HepG2 (cell line): ENCODE measurements around the gene ZNF786. TPM values are rescaled to one million over a fixed set of nuclear protein-coding genes. Genes with fewer than 3 reads are reported as not detected.

Experiments used
- ATF7-NPFF ChIP-seq: sonication (generic); formaldehyde crosslinking; IDR thresholded peaks from 2 replicates; pipeline ENCODE4 v1.8.1; 2023; ENCODE audit warnings: mild to moderate bottlenecking, low read depth, missing genetic modification reagents, moderate library complexity
- NRL ChIP-seq: sonication (generic); formaldehyde crosslinking; IDR thresholded peaks from 2 replicates; pipeline ENCODE4 v1.5.0; 2020; ENCODE audit warnings: missing genetic modification reagents, mild to moderate bottlenecking, moderate library complexity, borderline replicate concordance
- TGIF2 ChIP-seq: IDR thresholded peaks from 2 replicates; pipeline ENCODE4 v1.6.1; 2016; ENCODE audit warnings: control low read depth, missing compliant biosample characterization
- ZNF816 ChIP-seq: sonication (generic); formaldehyde crosslinking; IDR thresholded peaks from 2 replicates; pipeline ENCODE4 v1.8.0; 2022; ENCODE audit warnings: missing genetic modification reagents, mild to moderate bottlenecking, borderline replicate concordance
- polyA plus RNA-seq, 8 experiments: library from polyadenylated mRNA; depleted of rRNA in 3 of 8; stranded (reverse) in 7 of 8; unstranded in 1 of 8; fragments of >200 nt; fragmentation: Illumina TruSeq in 4 of 8; extraction: Trizol in 4 of 8; gene quantifications; 2 replicates each; pipeline versions ENCODE4 v1.2.1 to v1.2.3, GENCODE V29; 2011 to 2016; ENCODE audit warnings: low read depth in 4 of 8, missing spikeins in 1 of 8, mixed read lengths in 1 of 8; ENCODE audit not compliant: insufficient read depth in 1 of 8
- total RNA-seq, 5 experiments: library from RNA; depleted of rRNA; stranded (reverse); fragments of >200 nt; fragmentation: Illumina TruSeq; extraction: Trizol; gene quantifications; 2 replicates each; pipeline ENCODE4 v1.2.3, GENCODE V29; 2016; ENCODE audit warnings: low read depth in 1 of 5
- TF ChIP-seq, protein P1 (sequence below): sonication (generic); formaldehyde crosslinking; IDR thresholded peaks from 2 replicates; pipeline ENCODE4 v1.5.0; 2020; ENCODE audit warnings: missing genetic modification reagents
- TF ChIP-seq, protein P2 (sequence below): IDR thresholded peaks from 2 replicates; pipeline ENCODE4 v1.6.1; 2016; ENCODE audit warnings: mild to moderate bottlenecking
- TF ChIP-seq, protein P3 (sequence below): sonication (generic); formaldehyde crosslinking; IDR thresholded peaks from 2 replicates; pipeline ENCODE4 v1.8.1; 2023; ENCODE audit warnings: mild to moderate bottlenecking, missing genetic modification reagents
- TF ChIP-seq, protein P4 (sequence below): sonication (generic); formaldehyde crosslinking; IDR thresholded peaks from 2 replicates; pipeline ENCODE4 v1.4.0; 2020; ENCODE audit warnings: mild to moderate bottlenecking, low read depth, missing genetic modification reagents
- TF ChIP-seq, protein P5 (sequence below): sonication (generic); formaldehyde crosslinking; IDR thresholded peaks from 2 replicates; pipeline ENCODE4 v1.5.0; 2020; ENCODE audit warnings: missing genetic modification reagents

ZNF786 gene
- total and polyA plus RNA-seq, 2 of the 13 experiments (the other 11 are each of a cell fraction or from before 2014, with no cell fraction given) = 2.0 to 4.0 TPM

DNA sequence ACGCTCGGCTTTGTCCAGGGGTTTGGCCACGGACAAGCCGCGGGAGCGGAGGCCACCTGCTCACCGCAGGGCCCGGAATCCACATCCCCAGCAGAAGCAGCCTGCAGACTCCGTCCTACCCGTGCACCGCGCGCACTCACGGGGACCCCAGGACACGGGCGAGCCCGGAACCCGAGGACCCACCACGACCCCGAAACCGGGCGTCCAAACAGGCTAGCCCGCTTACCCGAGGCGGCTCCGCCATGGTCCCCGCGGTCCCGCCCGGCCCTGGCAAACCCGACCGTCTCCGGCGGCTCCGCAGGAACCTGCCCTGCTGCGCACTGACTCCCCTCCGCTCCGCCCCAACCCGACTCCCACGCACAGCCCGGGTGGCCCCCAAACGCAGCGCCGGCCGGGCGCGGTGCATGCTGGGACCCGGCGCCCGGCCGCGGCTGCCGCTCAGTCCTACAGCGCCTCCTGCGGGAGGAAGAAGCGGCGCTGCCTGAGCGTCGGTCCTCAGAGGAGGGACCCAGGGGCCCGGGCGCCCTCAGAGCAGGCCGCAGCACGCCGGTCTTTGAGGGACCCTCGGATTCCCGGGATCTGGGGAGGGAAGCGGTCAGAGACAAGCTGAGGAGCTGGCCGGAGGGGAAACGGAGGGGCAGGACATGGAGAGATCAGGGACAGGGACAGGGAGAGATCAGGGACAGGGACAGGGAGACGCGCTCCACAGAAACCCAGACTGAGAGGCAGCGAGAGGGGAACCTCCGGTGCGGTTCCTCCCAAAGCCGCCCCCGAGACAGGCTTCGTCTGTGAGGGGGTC, at the start of gene ZNF786 (continued):
- peak; percentile 90 for TF ChIP-seq ATF7-NPFF (CRISPR knock-in tag)
- TF ChIP-seq, protein P1, sequence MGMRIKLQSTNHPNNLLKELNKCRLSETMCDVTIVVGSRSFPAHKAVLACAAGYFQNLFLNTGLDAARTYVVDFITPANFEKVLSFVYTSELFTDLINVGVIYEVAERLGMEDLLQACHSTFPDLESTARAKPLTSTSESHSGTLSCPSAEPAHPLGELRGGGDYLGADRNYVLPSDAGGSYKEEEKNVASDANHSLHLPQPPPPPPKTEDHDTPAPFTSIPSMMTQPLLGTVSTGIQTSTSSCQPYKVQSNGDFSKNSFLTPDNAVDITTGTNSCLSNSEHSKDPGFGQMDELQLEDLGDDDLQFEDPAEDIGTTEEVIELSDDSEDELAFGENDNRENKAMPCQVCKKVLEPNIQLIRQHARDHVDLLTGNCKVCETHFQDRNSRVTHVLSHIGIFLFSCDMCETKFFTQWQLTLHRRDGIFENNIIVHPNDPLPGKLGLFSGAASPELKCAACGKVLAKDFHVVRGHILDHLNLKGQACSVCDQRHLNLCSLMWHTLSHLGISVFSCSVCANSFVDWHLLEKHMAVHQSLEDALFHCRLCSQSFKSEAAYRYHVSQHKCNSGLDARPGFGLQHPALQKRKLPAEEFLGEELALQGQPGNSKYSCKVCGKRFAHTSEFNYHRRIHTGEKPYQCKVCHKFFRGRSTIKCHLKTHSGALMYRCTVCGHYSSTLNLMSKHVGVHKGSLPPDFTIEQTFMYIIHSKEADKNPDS (CRISPR knock-in tag) = peak; percentile 84; the same call in 1 of the 2 replicates
- TF ChIP-seq, protein P2, sequence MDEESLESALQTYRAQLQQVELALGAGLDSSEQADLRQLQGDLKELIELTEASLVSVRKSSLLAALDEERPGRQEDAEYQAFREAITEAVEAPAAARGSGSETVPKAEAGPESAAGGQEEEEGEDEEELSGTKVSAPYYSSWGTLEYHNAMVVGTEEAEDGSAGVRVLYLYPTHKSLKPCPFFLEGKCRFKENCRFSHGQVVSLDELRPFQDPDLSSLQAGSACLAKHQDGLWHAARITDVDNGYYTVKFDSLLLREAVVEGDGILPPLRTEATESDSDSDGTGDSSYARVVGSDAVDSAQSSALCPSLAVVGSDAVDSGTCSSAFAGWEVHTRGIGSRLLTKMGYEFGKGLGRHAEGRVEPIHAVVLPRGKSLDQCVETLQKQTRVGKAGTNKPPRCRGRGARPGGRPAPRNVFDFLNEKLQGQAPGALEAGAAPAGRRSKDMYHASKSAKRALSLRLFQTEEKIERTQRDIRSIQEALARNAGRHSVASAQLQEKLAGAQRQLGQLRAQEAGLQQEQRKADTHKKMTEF (CRISPR knock-in tag) = peak; percentile 90
- peak; percentile 55; the same call in 1 of the 2 replicates for TF ChIP-seq ZNF816
- TF ChIP-seq, protein P3, sequence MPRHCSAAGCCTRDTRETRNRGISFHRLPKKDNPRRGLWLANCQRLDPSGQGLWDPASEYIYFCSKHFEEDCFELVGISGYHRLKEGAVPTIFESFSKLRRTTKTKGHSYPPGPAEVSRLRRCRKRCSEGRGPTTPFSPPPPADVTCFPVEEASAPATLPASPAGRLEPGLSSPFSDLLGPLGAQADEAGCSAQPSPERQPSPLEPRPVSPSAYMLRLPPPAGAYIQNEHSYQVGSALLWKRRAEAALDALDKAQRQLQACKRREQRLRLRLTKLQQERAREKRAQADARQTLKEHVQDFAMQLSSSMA (CRISPR knock-in tag) = peak; percentile 78; the same call in 1 of the 2 replicates
- TF ChIP-seq, protein P4, sequence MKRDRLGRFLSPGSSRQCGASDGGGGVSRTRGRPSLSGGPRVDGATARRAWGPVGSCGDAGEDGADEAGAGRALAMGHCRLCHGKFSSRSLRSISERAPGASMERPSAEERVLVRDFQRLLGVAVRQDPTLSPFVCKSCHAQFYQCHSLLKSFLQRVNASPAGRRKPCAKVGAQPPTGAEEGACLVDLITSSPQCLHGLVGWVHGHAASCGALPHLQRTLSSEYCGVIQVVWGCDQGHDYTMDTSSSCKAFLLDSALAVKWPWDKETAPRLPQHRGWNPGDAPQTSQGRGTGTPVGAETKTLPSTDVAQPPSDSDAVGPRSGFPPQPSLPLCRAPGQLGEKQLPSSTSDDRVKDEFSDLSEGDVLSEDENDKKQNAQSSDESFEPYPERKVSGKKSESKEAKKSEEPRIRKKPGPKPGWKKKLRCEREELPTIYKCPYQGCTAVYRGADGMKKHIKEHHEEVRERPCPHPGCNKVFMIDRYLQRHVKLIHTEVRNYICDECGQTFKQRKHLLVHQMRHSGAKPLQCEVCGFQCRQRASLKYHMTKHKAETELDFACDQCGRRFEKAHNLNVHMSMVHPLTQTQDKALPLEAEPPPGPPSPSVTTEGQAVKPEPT (CRISPR knock-in tag) = peak; percentile 70
- TF ChIP-seq, protein P5, sequence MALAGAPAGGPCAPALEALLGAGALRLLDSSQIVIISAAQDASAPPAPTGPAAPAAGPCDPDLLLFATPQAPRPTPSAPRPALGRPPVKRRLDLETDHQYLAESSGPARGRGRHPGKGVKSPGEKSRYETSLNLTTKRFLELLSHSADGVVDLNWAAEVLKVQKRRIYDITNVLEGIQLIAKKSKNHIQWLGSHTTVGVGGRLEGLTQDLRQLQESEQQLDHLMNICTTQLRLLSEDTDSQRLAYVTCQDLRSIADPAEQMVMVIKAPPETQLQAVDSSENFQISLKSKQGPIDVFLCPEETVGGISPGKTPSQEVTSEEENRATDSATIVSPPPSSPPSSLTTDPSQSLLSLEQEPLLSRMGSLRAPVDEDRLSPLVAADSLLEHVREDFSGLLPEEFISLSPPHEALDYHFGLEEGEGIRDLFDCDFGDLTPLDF (CRISPR knock-in tag) = peak; percentile 29; the same call in 1 of the 2 replicates
- TF ChIP-seq NRL (CRISPR knock-in tag) = peak; percentile 81; the same call in 1 of the 2 replicates
- peak; percentile 76; the same call in 1 of the 2 replicates for TF ChIP-seq TGIF2
